Uterus (tissue), 2 donors: ENCODE measurements around the gene METAP1D.

Source experiments
- POLR2A ChIP-seq, 2 donors: fragments of 450-650 bp; IDR thresholded peaks; one replicate each; pipeline ENCODE4 v1.6.1; 2016; ENCODE audit warnings: antibody characterized with exemption in 2 of 2, mild to moderate bottlenecking in 1 of 2, moderate library complexity in 1 of 2
- TF ChIP-seq, protein P1 (sequence below), 4 experiments: fragments of 200-600 bp in 2 of 4; fragments of 450-650 bp in 2 of 4; sonication (generic) in 2 of 4; IDR thresholded peaks; one replicate each; pipeline ENCODE4 v1.5.1; 2016 to 2019; ENCODE audit warnings: antibody characterized with exemption in 4 of 4, mild to moderate bottlenecking in 2 of 4, moderate library complexity in 1 of 4

DNA sequence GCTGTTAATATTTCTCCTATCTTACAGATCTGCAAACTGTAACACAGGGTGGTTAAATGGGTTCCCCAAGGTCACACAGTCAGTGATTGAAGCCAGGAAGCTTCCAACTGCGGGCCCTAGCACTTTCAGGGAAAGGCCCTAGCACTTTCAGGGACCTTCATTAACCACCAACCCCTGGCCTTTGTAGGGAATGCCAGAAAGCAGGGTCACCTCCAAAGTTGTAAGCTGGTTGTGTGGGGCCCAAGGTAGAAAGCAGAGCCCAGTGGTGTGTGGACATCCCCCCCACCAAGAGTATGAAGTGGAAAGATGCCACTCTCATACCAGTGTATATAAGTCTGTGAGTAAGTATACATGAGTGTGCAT is 98.5 kb downstream of the METAP1D start:
- no peak for TF ChIP-seq POLR2A (IDR thresholded peaks at IDR 0.05)
- TF ChIP-seq, protein P1, sequence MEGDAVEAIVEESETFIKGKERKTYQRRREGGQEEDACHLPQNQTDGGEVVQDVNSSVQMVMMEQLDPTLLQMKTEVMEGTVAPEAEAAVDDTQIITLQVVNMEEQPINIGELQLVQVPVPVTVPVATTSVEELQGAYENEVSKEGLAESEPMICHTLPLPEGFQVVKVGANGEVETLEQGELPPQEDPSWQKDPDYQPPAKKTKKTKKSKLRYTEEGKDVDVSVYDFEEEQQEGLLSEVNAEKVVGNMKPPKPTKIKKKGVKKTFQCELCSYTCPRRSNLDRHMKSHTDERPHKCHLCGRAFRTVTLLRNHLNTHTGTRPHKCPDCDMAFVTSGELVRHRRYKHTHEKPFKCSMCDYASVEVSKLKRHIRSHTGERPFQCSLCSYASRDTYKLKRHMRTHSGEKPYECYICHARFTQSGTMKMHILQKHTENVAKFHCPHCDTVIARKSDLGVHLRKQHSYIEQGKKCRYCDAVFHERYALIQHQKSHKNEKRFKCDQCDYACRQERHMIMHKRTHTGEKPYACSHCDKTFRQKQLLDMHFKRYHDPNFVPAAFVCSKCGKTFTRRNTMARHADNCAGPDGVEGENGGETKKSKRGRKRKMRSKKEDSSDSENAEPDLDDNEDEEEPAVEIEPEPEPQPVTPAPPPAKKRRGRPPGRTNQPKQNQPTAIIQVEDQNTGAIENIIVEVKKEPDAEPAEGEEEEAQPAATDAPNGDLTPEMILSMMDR (IDR thresholded peaks at IDR 0.05), result no peak
